Measurements from ENCODE around the gene ZNF408. TPM values are rescaled to one million over a fixed set of nuclear protein-coding genes. Genes with fewer than 3 reads are reported as not detected.

ZNF408 gene
- total and polyA plus RNA-seq, 2 of the 13 experiments (the other 11 are each of a cell fraction or from before 2014, with no cell fraction given): 11.2 to 12.5 TPM

- TF ChIP-seq ELF4 (CRISPR knock-in tag; IDR thresholded peaks at IDR 0.05; ENCODE audit: borderline replicate concordance): no peak
- TF ChIP-seq SCMH1 (CRISPR knock-in tag; IDR thresholded peaks at IDR 0.05; ENCODE audit: borderline replicate concordance): no peak
Observed at GRCh38 chr11:46686886-46687795, 13.7 kb upstream of the ZNF408 start (continued).

GRCh38 chr11:46690702-46691101 lies 10.1 kb upstream of the ZNF408 start:
- WGBS (ENCODE audit: low lambda C conversion rate): 55% methylated on average over 1 of the region's 1 CpG
- POLR2A ChIA-PET: interaction anchor here (0.7 to 2.8 kb wide), 7 partner anchors 10 to 56 kb away, joined by 4 to 17 read pairs (median 5); partner anchors contain the start of genes ARHGAP1, F2 and ZNF408
- ATAC-seq (peak; percentile 66), DNase-seq (ENCODE audit: low spot score) (peak; percentile 44), FAIRE-seq (peak; percentile 15)
- peaks cover 14 to 42% of the 10 kb centered on the region in 2 experiments for H3K36me3 ChIP-seq (replicated peaks in 1 of 2; ENCODE audit: control insufficient read depth in 1 of 2, insufficient read depth in 2 of 2, low read length in 2 of 2)
- H4K20me1 ChIP-seq (ENCODE audit: insufficient read depth, low read length): no peaks in the 10 kb centered on the region
- H3K4me3 ChIP-seq (replicated peaks in 1 of 3; ENCODE audit: insufficient read depth in 1 of 3, low read depth in 2 of 3, low read length in 3 of 3): no peak overlapping the region
- in situ Hi-C loops (cut with HindIII; ENCODE audit: extremely low pct_ligation_motif_present, low pct_unique_long_range_greater_than_20kb) (loop anchor here (5.0 kb wide), 1 partner anchor 37 kb away; no protein-coding TSS in a partner anchor), intact Hi-C loops (cut with micrococcal nuclease; ENCODE audit: unreplicated experiment) (no loop called here)
- H3K27me3 ChIP-seq (ENCODE audit: control insufficient read depth in 1 of 2, insufficient read depth in 2 of 2, low read length in 2 of 2): no peaks in the 10 kb centered on the region
- CTCF ChIA-PET (ENCODE audit: low intra/inter-chr PET ratio, low total read pairs): no interaction called here
- no peak overlapping the region for H3K9ac ChIP-seq (ENCODE audit: insufficient read depth, low read depth, low read length)
- 0 out of 2 replicates have a peak overlapping the region, but pooled peaks have one; percentile 1 for H3K4me2 ChIP-seq (ENCODE audit: low read depth, low read length)
- no TSS peak for BruUV-seq (replicated peaks)
- no peaks in the 10 kb centered on the region for H3K9me3 ChIP-seq (ENCODE audit: low read length)
- H3K27ac ChIP-seq (ENCODE audit: extremely low read length, insufficient read depth, low read length): peak overlapping the region; percentile 62
- no peaks in the 10 kb centered on the region for H3K79me2 ChIP-seq (ENCODE audit: insufficient read depth, low read length)
- no peak overlapping the region for H2AFZ ChIP-seq (ENCODE audit: low read length)
- peaks cover 45% of the 10 kb centered on the region for H3K4me1 ChIP-seq (ENCODE audit: insufficient read depth, low read length)
- TF ChIP-seq FOXO1 (CRISPR knock-in tag; IDR thresholded peaks at IDR 0.05): 0 out of 2 replicates have a peak, but pooled peaks have one; percentile 23
- TF ChIP-seq ARID5B (CRISPR knock-in tag; IDR thresholded peaks at IDR 0.05): peak; percentile 48; the same call in 1 of the 2 replicates
- peak; percentile 69 for TF ChIP-seq FOXP4 (CRISPR knock-in tag; IDR thresholded peaks at IDR 0.05)
- 0 out of 2 replicates have a peak, but pooled peaks have one; percentile 45 for TF ChIP-seq MED1 (CRISPR knock-in tag; IDR thresholded peaks at IDR 0.05)
- peak; percentile 26; the same call in 1 of the 2 replicates for TF ChIP-seq CREM (IDR thresholded peaks at IDR 0.05)
- TF ChIP-seq CREM (CRISPR knock-in tag; IDR thresholded peaks at IDR 0.05): no peak
- peak; percentile 71; the same call in 1 of the 2 replicates for TF ChIP-seq FOXK2 (IDR thresholded peaks at IDR 0.05)
- TF ChIP-seq ZNF605 (CRISPR knock-in tag; IDR thresholded peaks at IDR 0.05): 0 out of 2 replicates have a peak, but pooled peaks have one; percentile 40
- TF ChIP-seq PHF21A (CRISPR knock-in tag; IDR thresholded peaks at IDR 0.05): peak; percentile 68
- 0 out of 2 replicates have a peak, but pooled peaks have one; percentile 36 for TF ChIP-seq SOX13 (IDR thresholded peaks at IDR 0.05)
- TF ChIP-seq SOX13 (CRISPR knock-in tag; conservative IDR thresholded peaks at IDR 0.05 in 1 of 2, IDR thresholded peaks at IDR 0.05 in 1 of 2): peak in 1 of 2 experiments; percentile 83; a peak in 2 of 4 replicates
